HepG2 (cell line): ENCODE measurements around the gene SMOC1. TPM values are rescaled to one million over a fixed set of nuclear protein-coding genes. Genes with fewer than 3 reads are reported as not detected.

Experiments used
- CHD4 ChIP-seq: fragments of 200-600 bp; sonication (generic); IDR thresholded peaks from 2 replicates; pipeline ENCODE4 v1.7.0; 2017; ENCODE audit warnings: mild to moderate bottlenecking, low read length, borderline replicate concordance
- FOXK2 ChIP-seq: fragments of 450-650 bp; IDR thresholded peaks from 2 replicates; pipeline ENCODE4 v1.6.1; 2016
- GPBP1L1 ChIP-seq: sonication (generic); formaldehyde crosslinking; IDR thresholded peaks from 2 replicates; pipeline ENCODE4 v1.5.0; 2020; ENCODE audit warnings: mild to moderate bottlenecking, missing genetic modification reagents
- GZF1 ChIP-seq: sonication (generic); formaldehyde crosslinking; IDR thresholded peaks from 2 replicates; pipeline ENCODE4 v1.5.1; 2020; ENCODE audit warnings: mild to moderate bottlenecking, missing genetic modification reagents
- HNF1A ChIP-seq, 2 experiments: sonication (generic) in 1 of 2; formaldehyde crosslinking in 1 of 2; IDR thresholded peaks; 2 replicates each; pipeline versions ENCODE4 v1.4.0 to v1.6.1; 2016 to 2020; ENCODE audit warnings: borderline replicate concordance in 1 of 2, low read depth in 1 of 2, mild to moderate bottlenecking in 1 of 2, missing genetic modification reagents in 1 of 2
- MXD1 ChIP-seq: sonication (generic); formaldehyde crosslinking; IDR thresholded peaks from 2 replicates; pipeline ENCODE4 v1.4.0; 2020; ENCODE audit warnings: mild to moderate bottlenecking, missing genetic modification reagents
- REL ChIP-seq: sonication (generic); formaldehyde crosslinking; conservative IDR thresholded peaks from 2 replicates; pipeline ENCODE4 v1.8.0; 2022; ENCODE audit warnings: mild to moderate bottlenecking, missing genetic modification reagents, moderate library complexity
- RNF2 ChIP-seq: fragments of 450-650 bp; conservative IDR thresholded peaks from 2 replicates; pipeline ENCODE4 v1.6.1; 2016; ENCODE audit warnings: low read depth
- SALL2 ChIP-seq: sonication (generic); formaldehyde crosslinking; IDR thresholded peaks from 2 replicates; pipeline ENCODE4 v1.8.1; 2023; ENCODE audit warnings: mild to moderate bottlenecking, missing genetic modification reagents, inconsistent platforms
- SKI ChIP-seq: fragments of 450-650 bp; IDR thresholded peaks from one replicate; pipeline ENCODE4 v1.6.1; 2018; ENCODE audit warnings: mild to moderate bottlenecking; ENCODE audit not compliant: partially characterized antibody
- TAF15 ChIP-seq: fragments of 200-400 bp; formaldehyde crosslinking; IDR thresholded peaks from one replicate; pipeline ENCODE4 v1.6.1; 2018; ENCODE audit warnings: mild to moderate bottlenecking, low read depth, low read length; ENCODE audit not compliant: poor library complexity, severe bottlenecking
- TP53 ChIP-seq: sonication (generic); formaldehyde crosslinking; conservative IDR thresholded peaks from 2 replicates; pipeline ENCODE4 v1.4.0; 2020; ENCODE audit warnings: missing genetic modification reagents
- ZFP62 ChIP-seq: sonication (generic); formaldehyde crosslinking; IDR thresholded peaks from 2 replicates; pipeline ENCODE4 v1.4.0; 2020; ENCODE audit warnings: missing genetic modification reagents
- ZNF10 ChIP-seq: sonication (generic); formaldehyde crosslinking; IDR thresholded peaks from 2 replicates; pipeline ENCODE4 v1.4.0; 2020; ENCODE audit warnings: mild to moderate bottlenecking, low read depth, missing genetic modification reagents, borderline replicate concordance
- ZNF124 ChIP-seq: sonication (generic); formaldehyde crosslinking; IDR thresholded peaks from 2 replicates; pipeline ENCODE4 v1.4.0; 2020; ENCODE audit warnings: missing genetic modification reagents
- ZNF275 ChIP-seq: sonication (generic); formaldehyde crosslinking; IDR thresholded peaks from 2 replicates; pipeline ENCODE4 v1.8.0; 2022; ENCODE audit warnings: missing genetic modification reagents, mild to moderate bottlenecking, inconsistent platforms, borderline replicate concordance
- ZNF446 ChIP-seq: sonication (generic); formaldehyde crosslinking; IDR thresholded peaks from 2 replicates; pipeline ENCODE4 v1.5.0; 2020; ENCODE audit warnings: mild to moderate bottlenecking, missing genetic modification reagents
- ZNF552 ChIP-seq: sonication (generic); formaldehyde crosslinking; IDR thresholded peaks from 2 replicates; pipeline ENCODE4 v1.9.0; 2022; ENCODE audit warnings: missing genetic modification reagents, mild to moderate bottlenecking, borderline replicate concordance
- ZNF674 ChIP-seq: sonication (generic); formaldehyde crosslinking; IDR thresholded peaks from 2 replicates; pipeline ENCODE4 v1.5.0; 2020; ENCODE audit warnings: low read depth, mild to moderate bottlenecking, missing genetic modification reagents
- ZNF724P ChIP-seq: sonication (generic); formaldehyde crosslinking; IDR thresholded peaks from 2 replicates; pipeline ENCODE4 v1.8.0; 2022; ENCODE audit warnings: missing genetic modification reagents, borderline replicate concordance
- ZNF749 ChIP-seq: sonication (generic); formaldehyde crosslinking; IDR thresholded peaks from 2 replicates; pipeline ENCODE4 v1.8.0; 2022; ENCODE audit warnings: mild to moderate bottlenecking, missing genetic modification reagents, moderate library complexity, borderline replicate concordance
- ZNF83 ChIP-seq: sonication (generic); formaldehyde crosslinking; IDR thresholded peaks from 2 replicates; pipeline ENCODE4 v1.4.0; 2020; ENCODE audit warnings: missing genetic modification reagents, mild to moderate bottlenecking, borderline replicate concordance
- polyA plus RNA-seq, 8 experiments: library from polyadenylated mRNA; depleted of rRNA in 3 of 8; stranded (reverse) in 7 of 8; unstranded in 1 of 8; fragments of >200 nt; fragmentation: Illumina TruSeq in 4 of 8; extraction: Trizol in 4 of 8; gene quantifications; 2 replicates each; pipeline versions ENCODE4 v1.2.1 to v1.2.3, GENCODE V29; 2011 to 2016; ENCODE audit warnings: low read depth in 4 of 8, missing spikeins in 1 of 8, mixed read lengths in 1 of 8; ENCODE audit not compliant: insufficient read depth in 1 of 8
- total RNA-seq, 5 experiments: library from RNA; depleted of rRNA; stranded (reverse); fragments of >200 nt; fragmentation: Illumina TruSeq; extraction: Trizol; gene quantifications; 2 replicates each; pipeline ENCODE4 v1.2.3, GENCODE V29; 2016; ENCODE audit warnings: low read depth in 1 of 5

Gene SMOC1
- total and polyA plus RNA-seq, 2 of the 13 experiments (the other 11 are each of a cell fraction or from before 2014, with no cell fraction given): 17.8 to 35.6 TPM

DNA sequence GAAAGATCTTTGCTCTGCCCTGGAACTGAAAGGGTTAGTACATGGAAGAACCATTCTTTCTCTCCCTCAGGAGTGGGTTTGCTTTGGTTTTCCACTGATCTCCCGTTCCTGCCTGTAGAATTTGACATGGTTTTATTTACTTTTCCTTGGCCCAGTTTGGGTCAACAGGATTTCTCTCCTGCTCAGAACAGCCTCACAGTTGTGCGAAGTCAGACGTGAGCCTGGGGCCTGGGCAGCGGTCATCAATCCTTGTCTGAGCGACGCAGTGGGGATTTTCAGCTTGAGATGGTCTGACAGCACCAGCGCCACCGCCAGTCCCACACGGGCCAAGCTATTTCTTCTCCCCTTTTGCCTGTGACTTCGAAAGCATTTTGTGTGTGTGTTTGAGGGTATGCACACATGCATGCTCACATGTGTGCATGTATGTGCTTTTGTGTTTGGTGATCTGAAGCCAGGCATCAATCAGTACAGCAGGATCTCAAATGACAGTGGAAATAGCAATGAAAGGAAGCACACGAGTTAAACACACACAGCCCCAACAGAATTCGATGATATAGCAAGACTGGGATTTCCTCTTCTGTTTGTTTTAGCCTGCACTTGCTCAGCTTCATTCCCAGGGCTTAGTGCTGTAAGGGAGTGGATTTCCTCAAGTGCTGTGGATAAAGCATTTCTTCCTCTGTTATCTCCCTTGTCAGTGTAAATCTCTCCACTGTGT lies 58.3 kb downstream of the SMOC1 start (continued):
- TF ChIP-seq ZFP62 (CRISPR knock-in tag): no peak
- no peak for TF ChIP-seq GPBP1L1 (CRISPR knock-in tag)
- TF ChIP-seq ZNF275 (CRISPR knock-in tag): no peak
- TF ChIP-seq RNF2: no peak
- no peak for TF ChIP-seq ZNF552 (CRISPR knock-in tag)
- no peak for TF ChIP-seq SALL2 (CRISPR knock-in tag)
- TF ChIP-seq ZNF124 (CRISPR knock-in tag): no peak
- TF ChIP-seq ZNF749: no peak
- no peak for TF ChIP-seq GZF1 (CRISPR knock-in tag)
- TF ChIP-seq TAF15: no peak
- no peak for TF ChIP-seq REL (CRISPR knock-in tag)
- TF ChIP-seq FOXK2: no peak
- no peak for TF ChIP-seq MXD1 (CRISPR knock-in tag)
- TF ChIP-seq ZNF83 (CRISPR knock-in tag): no peak
- no peak for TF ChIP-seq ZNF674
- no peak for TF ChIP-seq TP53 (CRISPR knock-in tag)
- no peak for TF ChIP-seq ZNF10 (CRISPR knock-in tag)
- no peak for TF ChIP-seq HNF1A (IDR thresholded peaks at IDR 0.05; ENCODE audit: low read depth)
- TF ChIP-seq HNF1A (CRISPR knock-in tag; IDR thresholded peaks at IDR 0.05; ENCODE audit: borderline replicate concordance): no peak; the same call in 1 of the 2 replicates
- TF ChIP-seq CHD4: no peak
- TF ChIP-seq ZNF724P (CRISPR knock-in tag): no peak
- no peak for TF ChIP-seq ZNF446 (CRISPR knock-in tag)
- TF ChIP-seq SKI: no peak
